HG03103 (cell line): ENCODE results near the gene BTG1.
"Not testable (repeated sequence)": the region's sequence is repeated elsewhere in the genome, so short reads cannot be mapped to it uniquely, and the experiment has no call there.

Experiments used
- ATAC-seq: cut with Tn5 transposase; IDR thresholded peaks from one replicate; pipeline ENCODE4 v1.9.1; 2021; ENCODE audit warnings: low read depth; ENCODE audit not compliant: unreplicated experiment

The BTG1 gene

GRCh38 chr12:92105676-92106075, 40.0 kb downstream of the BTG1 start:
- no peak for ATAC-seq

- no peak for ATAC-seq
Measured at GRCh38 chr12:92105110-92105509, 40.5 kb downstream of the BTG1 start.

GRCh38 chr12:92102606-92103005, 43.0 kb downstream of the BTG1 start:
- ATAC-seq = no peak

- no peak for ATAC-seq
Measured at GRCh38 chr12:92098594-92099380, 46.9 kb downstream of the BTG1 start.

GRCh38 chr12:92096346-92097136, 49.1 kb downstream of the BTG1 start:
- no peak for ATAC-seq

- no peak for ATAC-seq
Measured at GRCh38 chr12:92094751-92095161, 50.9 kb downstream of the BTG1 start.

GRCh38 chr12:92094301-92094700, 51.3 kb downstream of the BTG1 start:
- not testable (repeated sequence) for ATAC-seq
